ENCODE results near the gene RCCD1. TPM values are rescaled to one million over a fixed set of nuclear protein-coding genes. Genes with fewer than 3 reads are reported as not detected.

RCCD1 gene
- total and polyA plus RNA-seq, 2 donors (not counting 3 experiments of a cell fraction or from before 2014, with no cell fraction given) = 8.8 to 15.3 TPM

DNA sequence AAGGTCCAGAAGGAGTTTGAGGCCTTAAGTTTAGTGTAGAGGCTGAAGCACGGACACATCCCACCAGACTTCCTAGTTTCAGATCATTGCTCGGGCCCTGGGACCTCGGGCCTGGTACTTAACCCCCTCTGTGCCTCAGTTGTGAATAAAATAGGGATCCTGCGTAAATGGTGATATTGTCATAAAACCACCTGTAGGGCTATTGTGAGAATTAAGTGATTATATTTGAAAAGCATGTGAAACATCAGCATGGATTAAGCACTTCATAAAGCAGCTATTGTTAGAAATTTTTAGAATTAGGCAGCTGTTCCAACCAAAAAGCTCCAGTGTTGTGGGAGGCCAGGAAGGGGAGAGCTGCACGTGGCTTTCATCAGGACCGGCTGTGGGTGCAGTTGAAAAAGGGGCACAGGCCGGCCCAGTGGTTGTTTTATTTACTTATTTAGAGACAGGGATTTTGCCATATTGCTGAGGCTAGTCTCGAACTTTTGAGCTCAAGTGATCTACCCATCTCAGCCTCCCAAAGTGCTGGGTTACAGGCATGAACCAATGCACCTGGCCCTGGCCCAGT lies 4.4 kb downstream of the RCCD1 start:
- intact Hi-C loops (cut with micrococcal nuclease) = no loop called here

DNA sequence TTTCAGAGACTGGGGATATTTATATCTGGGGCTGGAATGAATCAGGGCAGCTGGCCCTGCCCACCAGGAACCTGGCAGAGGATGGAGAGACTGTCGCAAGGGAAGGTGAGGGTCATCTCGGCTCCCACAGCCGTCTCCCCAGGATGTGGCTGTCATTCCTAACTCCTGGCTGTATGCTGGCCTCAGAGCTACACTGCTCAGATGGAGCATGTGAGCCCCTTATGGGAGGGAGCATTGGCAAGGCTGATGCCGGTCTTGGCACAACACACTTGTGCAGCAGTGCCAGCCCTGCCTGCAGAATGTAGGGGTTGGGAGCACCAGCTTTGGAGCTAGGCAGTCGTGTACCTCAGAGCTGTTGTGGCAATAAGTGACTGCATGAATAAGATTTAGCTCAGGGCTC lies 5.2 kb downstream of the RCCD1 start:
- no peak for FAIRE-seq
- dilution Hi-C loops (cut with MboI; ENCODE audit: extremely low pct_ligation_motif_present, low sequenced_read_pairs) = no loop called here
- no peak for DNase-seq (ENCODE audit: low read depth, low spot score)

More for the DNA sequence above, 4.4 kb downstream of the RCCD1 start:
- DNase-seq (ENCODE audit: low read depth, low spot score) (no peak), FAIRE-seq (no peak)
- Histone ChIP-seq H2AFZ (ENCODE audit: low read depth, low read length) (no peak overlapping the region), H3K79me2 (ENCODE audit: control insufficient read depth, insufficient read depth, low read length) (peaks cover 3% of the 10 kb centered on the region), H3K4me1 (ENCODE audit: control insufficient read depth, extremely low read depth, insufficient read depth, low read length) (peaks cover 13% of the 10 kb centered on the region), H3K4me2 (ENCODE audit: insufficient read depth, low read length) (no peak overlapping the region), H3K27me3 (ENCODE audit: control insufficient read depth in 2 of 2, insufficient read depth in 2 of 2, low read length in 2 of 2) (no peaks in the 10 kb centered on the region), H4K20me1 (replicated peaks; ENCODE audit: control insufficient read depth, extremely low read depth, insufficient read depth, low read length) (no peaks in the 10 kb centered on the region), H3K9me3 (replicated peaks; ENCODE audit: control insufficient read depth, insufficient read depth, low read length) (no peaks in the 10 kb centered on the region), H3K36me3 (ENCODE audit: control insufficient read depth in 2 of 2, extremely low read depth in 1 of 2, insufficient read depth in 2 of 2, low read length in 2 of 2) (peaks cover 1 to 4% of the 10 kb centered on the region in 2 experiments), H3K27ac (ENCODE audit: insufficient read depth, low read depth, low read length) (no peak overlapping the region), H3K4me3 (replicated peaks in 1 of 3; ENCODE audit: insufficient read depth in 1 of 3, low read depth in 1 of 3, low read length in 3 of 3) (no peak overlapping the region), H3K9ac (replicated peaks; ENCODE audit: extremely low read depth, insufficient read depth, low read length) (no peak overlapping the region), H3K9me1 (replicated peaks; ENCODE audit: control insufficient read depth, extremely low read depth, insufficient read depth, low read length) (no peaks in the 10 kb centered on the region)
- TF ChIP-seq POLR2AphosphoS5 (IDR thresholded peaks at IDR 0.05; ENCODE audit: insufficient read depth, low read depth, low read length) = no peak
- TF ChIP-seq MAX (IDR thresholded peaks at IDR 0.05; ENCODE audit: insufficient read depth, insufficient read length) = no peak
- BruUV-seq (replicated peaks) = no TSS peak
- POLR2A ChIA-PET = no interaction called here
- CTCF ChIA-PET = interaction anchor here (1.1 to 6.9 kb wide), 6 partner anchors 12 to 314 kb away, joined by 3 to 155 read pairs (median 52); partner anchors contain the start of gene HDDC3
- dilution Hi-C loops (cut with MboI; ENCODE audit: extremely low pct_ligation_motif_present, low sequenced_read_pairs) = no loop called here

More for the DNA sequence above, 5.2 kb downstream of the RCCD1 start:
- Histone ChIP-seq H3K4me1 (ENCODE audit: control insufficient read depth, extremely low read depth, insufficient read depth, low read length) (peaks cover 13% of the 10 kb centered on the region), H3K27me3 (ENCODE audit: control insufficient read depth in 2 of 2, insufficient read depth in 2 of 2, low read length in 2 of 2) (no peaks in the 10 kb centered on the region), H3K9me1 (replicated peaks; ENCODE audit: control insufficient read depth, extremely low read depth, insufficient read depth, low read length) (no peaks in the 10 kb centered on the region), H3K4me3 (replicated peaks in 1 of 3; ENCODE audit: insufficient read depth in 1 of 3, low read depth in 1 of 3, low read length in 3 of 3) (no peak overlapping the region), H3K9me3 (replicated peaks; ENCODE audit: control insufficient read depth, insufficient read depth, low read length) (no peaks in the 10 kb centered on the region), H3K79me2 (ENCODE audit: control insufficient read depth, insufficient read depth, low read length) (peaks cover 3% of the 10 kb centered on the region), H3K4me2 (ENCODE audit: insufficient read depth, low read length) (no peak overlapping the region), H3K36me3 (ENCODE audit: control insufficient read depth in 2 of 2, extremely low read depth in 1 of 2, insufficient read depth in 2 of 2, low read length in 2 of 2) (peaks cover 1 to 3% of the 10 kb centered on the region in 2 experiments), H2AFZ (ENCODE audit: low read depth, low read length) (no peak overlapping the region), H3K9ac (replicated peaks; ENCODE audit: extremely low read depth, insufficient read depth, low read length) (no peak overlapping the region), H4K20me1 (replicated peaks; ENCODE audit: control insufficient read depth, extremely low read depth, insufficient read depth, low read length) (no peaks in the 10 kb centered on the region), H3K27ac (ENCODE audit: insufficient read depth, low read depth, low read length) (no peak overlapping the region)
- CTCF ChIA-PET = interaction anchor here (1.1 to 6.9 kb wide), 4 partner anchors 24 to 313 kb away, joined by 3 to 155 read pairs (median 49); partner anchors contain the start of gene HDDC3
- POLR2A ChIA-PET = no interaction called here
- intact Hi-C loops (cut with micrococcal nuclease) = no loop called here
- BruUV-seq (replicated peaks) = no TSS peak
- TF ChIP-seq MYC (IDR thresholded peaks at IDR 0.05; ENCODE audit: low read depth, low read length) = no peak
- TF ChIP-seq FOS (IDR thresholded peaks at IDR 0.05; ENCODE audit: borderline replicate concordance, insufficient read depth, low read length) = no peak
- no peak for TF ChIP-seq EZH2 (IDR thresholded peaks at IDR 0.05; ENCODE audit: borderline replicate concordance, low read depth, low read length, severe bottlenecking)
- TF ChIP-seq GATA2 (IDR thresholded peaks at IDR 0.05; ENCODE audit: insufficient read depth, insufficient read length, low read depth, low read length) = no peak
- TF ChIP-seq JUN (IDR thresholded peaks at IDR 0.05; ENCODE audit: borderline replicate concordance, insufficient read depth, insufficient read length, low read depth) = no peak
- TF ChIP-seq POLR2A (IDR thresholded peaks at IDR 0.05; ENCODE audit: low read depth, low read length) = no peak
- no peak for TF ChIP-seq POLR2AphosphoS5 (IDR thresholded peaks at IDR 0.05; ENCODE audit: insufficient read depth, low read depth, low read length)
